NCI-H524 (cell line): ENCODE measurements around the gene LLCFC1.
A peak's percentile ranks its signal among the peaks of the same experiment; 100 is the strongest.
"Not testable (repeated sequence)": the region's sequence is repeated elsewhere in the genome, so short reads cannot be mapped to it uniquely, and the experiment has no call there.

Experiments used
- DNase-seq, 2 experiments: peaks; one replicate each; lab custom pipeline; 2025; lab: John Stamatoyannopoulos, UW

LLCFC1 gene

DNA sequence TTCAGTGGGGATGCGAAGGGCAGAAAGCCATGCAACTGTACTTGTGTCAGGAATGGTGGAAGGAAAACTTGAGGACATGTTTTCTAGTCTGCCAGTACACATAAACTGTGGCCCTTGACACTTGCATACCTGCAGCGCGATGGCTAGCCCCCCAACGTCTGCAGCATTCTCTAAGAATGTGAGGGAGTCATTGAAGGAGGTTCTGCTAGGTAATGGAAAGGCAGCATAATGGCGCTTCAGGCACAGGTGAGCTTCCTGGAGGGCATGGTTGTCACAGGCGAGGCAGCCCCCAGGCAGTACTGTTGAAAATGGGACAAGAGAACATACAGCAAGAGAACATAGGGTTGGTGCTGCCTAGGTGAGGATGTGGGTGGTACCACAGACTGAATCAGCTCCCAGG, 3.5 kb downstream of the LLCFC1 start:
- no peak for DNase-seq

DNA sequence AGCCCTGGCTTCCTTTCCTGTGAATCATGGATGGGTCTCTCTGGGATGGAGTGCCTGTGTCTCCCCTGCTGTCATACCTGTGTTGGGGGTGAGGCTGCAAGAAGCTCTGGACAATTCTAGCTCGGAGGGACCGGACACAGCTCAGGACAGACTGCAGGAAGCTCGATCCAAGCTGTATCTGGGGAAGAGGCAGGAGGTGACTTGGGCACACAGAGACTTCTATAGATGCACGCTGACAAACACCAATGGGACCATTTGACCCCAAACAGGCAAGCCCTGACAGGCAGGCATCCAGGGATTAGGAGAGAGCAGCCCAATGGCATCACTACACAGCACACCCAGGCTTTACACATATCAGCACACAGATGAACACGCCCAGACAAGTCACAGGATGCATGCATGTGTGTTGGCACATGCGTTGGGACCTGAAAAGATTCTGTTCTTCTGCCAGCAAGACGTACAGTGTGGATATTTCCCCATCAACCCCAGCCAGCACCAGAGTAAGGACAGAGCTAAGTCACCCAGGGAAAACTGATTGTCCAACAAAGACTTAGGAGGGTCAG, 4.5 kb downstream of the LLCFC1 start:
- DNase-seq = no peak

DNA sequence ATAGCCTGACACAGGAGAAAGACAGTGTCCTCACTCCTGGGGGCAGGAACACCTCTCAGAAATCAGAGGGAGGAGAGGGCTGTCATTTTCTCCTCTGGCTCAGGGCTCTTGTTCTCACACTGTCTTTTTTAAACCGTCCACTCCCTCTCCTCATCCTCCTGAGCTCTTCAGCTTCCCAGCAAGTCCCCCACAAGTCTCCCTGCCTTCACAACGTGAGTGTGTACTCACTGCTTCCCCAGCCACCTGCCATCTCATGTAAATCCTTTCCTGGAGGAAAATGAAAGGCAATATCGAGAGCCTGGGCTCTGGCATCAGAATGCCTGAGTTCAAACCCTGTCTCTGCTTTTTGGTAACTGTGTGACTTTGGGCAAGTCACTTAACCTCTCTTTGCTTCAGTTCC, 5.7 kb downstream of the LLCFC1 start:
- DNase-seq = no peak

DNA sequence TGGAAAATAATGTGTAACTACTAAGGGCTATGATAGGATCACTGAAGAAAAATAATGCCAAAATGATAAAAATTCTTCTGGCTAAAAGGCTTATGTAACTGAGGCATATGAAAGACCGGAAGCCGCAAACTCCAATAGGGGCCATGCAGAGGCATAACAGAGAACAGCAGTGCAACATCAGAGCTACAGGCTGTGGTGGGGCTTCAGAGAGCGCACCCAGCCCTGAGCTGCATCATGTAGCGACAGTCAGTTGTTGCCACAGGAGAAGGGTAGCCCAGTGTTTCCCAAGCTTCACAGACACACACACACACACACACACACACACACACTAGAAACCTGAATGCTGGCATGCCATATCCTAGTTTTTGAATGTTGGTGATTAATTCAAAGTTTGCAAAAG, 9.3 kb downstream of the LLCFC1 start:
- DNase-seq = no peak

DNA sequence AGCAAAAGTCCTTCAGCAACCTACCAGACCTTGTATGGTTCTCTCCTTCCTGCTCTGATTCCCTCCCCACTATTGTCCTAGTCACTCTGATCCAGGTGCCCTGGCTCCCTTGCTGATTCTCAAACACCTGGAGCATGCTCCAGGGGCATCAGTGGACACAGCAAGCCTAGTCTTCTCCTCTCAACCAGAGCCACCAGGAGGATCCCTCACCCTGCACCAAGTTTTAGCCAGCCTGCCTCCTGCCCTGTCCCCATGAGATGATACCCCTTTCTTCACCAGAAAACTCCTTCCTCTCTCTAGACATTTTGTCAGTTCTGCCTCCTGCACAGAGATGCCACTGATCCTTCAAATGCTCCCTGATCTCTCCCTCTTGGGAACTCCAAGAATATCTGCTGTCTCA, 11.0 kb downstream of the LLCFC1 start:
- DNase-seq = no peak

DNA sequence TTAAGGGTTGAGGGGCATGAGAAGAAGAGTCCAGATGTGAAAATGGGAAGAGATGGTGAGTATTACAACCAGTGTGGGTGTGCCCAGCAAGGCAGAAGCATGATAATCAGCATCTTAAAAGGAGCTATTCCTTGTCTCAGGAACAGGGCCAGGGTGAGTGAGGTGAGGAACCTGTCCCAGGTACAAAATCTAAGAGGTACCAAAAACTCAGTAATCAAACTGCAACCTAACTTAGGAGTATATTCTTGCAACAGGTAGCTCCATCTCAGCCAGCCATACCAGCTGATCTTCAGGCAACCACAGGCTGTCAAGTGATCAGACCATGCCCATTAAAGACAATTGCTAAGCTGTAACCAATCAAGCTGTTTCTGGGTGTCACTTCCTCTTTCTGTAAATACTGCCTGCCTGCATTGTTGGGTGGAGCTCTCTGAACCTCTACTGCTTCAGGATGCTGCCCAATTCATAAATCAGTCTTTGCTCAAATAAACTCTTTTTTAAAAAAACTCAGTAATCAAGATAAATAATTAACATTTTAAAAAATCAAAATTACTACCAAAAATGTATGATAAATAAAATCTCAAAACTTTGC, 15.5 kb downstream of the LLCFC1 start:
- no peak for DNase-seq

DNA sequence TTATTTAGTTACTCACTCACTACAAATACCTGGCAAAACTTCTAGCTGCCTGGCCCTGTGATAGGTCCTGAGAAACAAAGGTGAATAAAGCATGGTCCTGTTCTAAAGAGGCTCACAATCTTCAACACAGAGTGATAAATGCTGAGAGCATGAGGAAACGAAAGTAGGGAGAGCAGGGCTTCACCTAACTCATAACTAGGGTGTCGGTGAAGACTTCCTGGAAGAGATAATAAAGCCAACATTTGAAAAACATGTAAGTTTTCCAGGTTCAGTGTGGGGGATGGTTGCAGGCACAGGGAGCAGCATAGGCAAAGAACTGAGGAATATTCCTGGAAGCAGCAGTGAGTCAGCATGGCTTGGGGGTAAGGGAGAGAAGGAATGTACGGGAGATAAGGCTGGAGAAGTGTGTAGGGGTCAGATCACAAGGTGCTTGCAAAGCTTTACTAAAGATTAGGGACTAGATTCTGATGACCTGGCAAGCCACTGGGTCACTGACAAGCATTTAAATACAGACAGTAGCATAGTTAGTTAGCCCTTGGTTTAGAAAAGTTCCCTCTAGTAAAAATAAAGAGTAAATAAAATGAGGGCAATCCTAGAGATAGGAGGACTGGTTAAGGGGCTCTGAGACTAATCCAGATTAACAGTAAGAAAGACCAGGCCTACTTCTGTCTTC, 17.8 kb downstream of the LLCFC1 start:
- DNase-seq = no peak

DNA sequence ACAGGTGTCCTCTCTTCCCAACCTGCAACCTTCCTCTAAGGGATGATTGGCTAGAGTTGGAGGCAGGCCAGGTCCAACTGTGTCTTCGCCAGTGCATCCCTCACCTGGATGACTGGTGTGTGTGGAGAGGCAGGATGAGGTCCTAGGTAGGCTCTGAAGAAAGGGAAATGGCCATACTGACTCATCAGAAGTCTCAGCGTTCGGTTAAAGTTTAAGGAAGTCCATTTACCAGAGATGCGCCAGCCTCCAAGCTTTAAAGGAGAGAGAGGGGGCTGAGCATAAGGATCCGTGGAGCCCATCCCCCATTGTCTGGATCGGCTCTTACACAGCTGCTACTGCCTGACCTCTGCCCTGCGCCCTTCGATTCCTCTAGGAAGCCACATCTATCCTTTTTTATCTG, 18.4 kb downstream of the LLCFC1 start:
- no peak for DNase-seq

DNA sequence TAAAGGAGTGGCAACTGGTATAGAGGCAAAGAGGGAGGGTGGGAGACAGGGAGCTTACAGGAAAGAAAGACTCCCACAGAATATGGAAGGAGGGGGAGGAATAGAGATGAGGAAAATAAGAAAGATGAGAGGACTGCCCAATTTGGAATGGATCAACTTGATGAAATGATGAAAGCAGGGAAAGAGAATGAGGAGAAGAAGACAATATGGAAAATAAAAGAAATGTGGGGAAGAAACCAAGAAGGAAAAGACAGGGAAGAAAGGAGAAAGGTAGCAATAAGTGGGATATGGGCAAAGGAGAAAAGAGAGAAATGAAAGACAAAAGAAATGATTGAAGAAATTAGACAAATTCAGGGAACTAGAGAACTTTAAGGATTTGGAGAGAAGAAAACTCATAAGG, 19.9 kb downstream of the LLCFC1 start:
- DNase-seq = no peak

DNA sequence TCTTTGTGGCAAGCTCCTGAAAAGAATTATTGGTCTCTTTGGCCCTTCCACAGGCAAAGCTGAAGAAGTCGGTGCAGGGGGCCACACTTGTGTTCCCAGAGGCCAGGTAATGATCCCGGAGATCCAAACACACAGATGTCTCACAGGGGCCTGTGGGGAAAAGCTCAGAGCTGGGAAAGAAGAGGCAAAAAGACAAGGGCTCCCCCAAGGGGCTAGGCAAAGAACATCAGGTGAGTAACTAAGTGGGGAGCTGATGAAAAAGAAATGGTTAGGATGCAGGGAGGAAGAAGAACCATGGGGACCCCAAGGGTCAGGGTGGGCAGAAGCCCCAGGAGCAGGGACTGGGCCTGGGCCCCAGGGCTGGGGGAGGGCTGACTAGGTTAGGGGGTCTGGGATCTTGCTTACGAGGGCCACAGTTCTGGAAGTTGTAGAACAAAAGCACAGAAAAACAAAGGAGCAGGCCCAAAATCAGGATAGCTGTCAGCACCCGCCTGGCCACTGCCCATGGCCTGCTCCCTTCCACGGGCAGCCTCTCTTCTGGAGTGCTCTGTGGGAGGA, 21.8 kb downstream of the LLCFC1 start:
- DNase-seq = no peak

DNA sequence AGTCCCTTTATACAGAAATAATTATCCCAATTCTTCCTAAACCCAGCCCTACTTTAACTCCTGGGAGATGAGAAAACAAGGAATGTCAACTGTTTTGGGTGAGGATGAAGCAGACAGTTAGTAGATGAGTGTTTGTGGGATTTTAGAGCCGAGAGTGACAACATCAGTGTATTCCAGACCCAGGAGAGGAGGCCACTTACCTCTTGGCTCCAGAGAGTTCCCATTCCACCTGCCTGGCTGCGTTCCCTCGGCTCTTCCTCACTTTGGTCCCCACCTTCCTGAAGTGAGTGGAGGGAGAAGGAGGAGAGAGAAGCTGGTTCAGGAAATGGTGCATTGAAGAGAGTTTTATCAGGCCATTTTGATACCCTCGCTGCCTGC, 22.3 kb downstream of the LLCFC1 start:
- DNase-seq = no peak

DNA sequence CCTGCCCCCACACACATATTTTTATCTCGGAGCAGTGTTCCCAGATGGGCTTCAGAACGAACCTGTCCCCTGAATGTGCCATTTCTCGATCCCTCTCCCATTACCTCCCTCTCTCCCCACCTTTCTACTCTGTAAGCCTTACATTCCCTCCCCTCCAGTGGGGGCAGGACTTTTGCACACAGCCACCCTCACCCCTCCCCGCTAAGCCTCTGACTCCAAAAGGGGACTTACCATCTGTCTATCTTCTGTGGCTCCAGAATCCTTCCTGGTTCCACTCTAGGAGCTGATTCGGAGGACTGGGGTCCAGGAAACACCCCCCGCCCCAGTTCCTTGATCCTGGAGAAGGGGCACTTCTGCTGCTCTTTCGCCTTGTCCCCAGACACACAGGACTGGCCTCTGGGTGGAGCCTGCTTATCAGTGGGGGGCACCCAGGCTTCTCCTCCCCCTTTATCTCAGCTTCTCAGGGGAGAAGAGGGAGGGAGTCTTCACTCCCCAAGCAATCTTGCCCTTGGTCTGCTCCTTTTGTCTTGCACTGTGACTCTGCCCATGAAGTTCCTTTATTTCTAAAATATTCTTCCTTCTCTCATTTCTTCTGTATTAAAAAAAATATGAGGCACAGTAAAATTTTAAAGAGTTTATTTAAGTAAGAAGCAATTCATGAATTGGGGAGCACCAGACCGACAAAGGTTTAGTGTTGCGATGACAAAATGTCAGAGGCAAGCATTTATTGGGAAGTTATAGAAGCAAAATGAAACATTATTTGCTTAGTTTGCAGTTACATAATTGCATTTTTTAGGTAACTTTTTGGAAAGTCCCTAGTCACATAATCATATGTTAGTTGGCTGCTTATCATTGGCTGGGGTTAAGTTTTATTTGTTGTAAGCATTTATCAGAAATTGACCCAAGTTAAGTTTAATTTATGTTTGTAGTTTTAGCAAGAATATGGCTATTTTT, 23.0 kb downstream of the LLCFC1 start, which contains the start of gene KEL:
Gene KEL (minus strand): TSS at position 391 of the 954 bp plus-strand sequence. CDS start 157 bp downstream, at position 234.
- peak; percentile 23 to 53 for DNase-seq

DNA sequence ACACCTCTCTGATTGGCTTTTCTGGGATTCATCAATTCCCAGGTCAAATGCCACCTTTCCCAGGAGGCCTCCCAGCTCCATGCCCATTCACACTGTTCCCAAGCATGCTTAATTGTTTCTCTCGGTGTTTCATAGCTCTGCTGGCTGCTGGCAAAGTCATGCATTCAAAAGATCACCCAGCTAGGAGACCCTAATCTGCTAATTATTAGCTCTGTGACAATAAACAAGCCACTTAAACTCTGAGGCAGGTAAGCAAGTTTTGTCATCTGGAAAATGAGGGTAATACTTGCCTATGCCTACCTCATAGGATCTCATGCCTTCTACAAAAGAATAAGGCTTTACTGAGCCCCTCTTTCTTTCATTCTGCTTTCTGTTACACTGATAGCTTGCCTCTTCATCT, 23.7 kb downstream of the LLCFC1 start:
- DNase-seq = no peak

DNA sequence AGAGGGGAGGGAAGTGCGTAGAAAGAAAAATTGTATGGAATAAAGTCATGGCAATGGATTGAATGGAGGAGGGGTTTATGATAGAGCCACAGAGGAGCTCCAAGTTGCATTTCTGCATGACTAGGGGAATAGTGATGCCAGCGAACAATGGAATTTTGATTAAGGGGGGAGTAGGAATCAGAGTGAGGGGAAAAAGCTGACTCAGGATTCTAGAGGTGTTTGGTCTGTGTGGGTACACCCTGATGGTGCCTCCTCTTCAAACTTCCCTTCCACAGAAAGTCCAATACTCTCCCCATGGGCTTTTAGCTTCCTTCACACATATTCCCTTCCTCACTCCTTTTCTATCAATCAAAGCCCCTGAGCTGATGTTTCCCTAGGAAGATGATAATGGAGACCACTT, 24.7 kb downstream of the LLCFC1 start:
- no peak for DNase-seq

DNA sequence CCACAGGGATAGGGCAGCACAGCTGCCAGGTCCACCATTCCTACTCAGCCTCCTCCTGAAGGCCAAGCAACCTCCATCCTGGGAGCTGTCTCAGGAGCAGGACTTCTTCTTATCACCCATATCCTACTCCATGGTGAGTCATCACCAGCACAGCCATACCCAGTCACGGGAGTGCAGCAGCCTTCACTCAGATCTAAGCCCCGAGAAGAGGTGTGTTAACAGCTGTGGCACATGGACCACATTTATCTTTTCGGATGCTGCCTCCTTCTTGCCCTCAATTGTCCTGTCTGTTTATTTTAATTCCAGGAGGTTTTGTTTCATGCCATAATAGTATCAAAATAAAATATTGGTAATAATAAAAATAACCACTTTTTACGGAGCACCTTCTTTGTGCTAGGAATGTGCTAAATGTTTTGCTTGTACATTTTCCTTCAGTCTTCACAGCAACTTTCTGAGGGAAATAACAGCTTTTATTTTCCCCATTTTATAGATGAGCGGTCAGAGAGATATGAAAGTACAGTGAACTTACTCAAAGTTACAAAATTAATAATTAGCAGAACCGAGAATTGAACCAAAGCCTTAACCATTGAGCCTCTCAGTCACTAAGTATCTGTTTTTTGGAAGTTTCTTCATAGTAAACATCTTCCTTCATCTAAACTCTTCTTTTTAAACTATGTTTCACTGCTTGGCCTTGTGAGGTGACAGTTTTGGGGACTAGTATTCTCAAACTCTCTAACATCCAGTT, 25.4 kb downstream of the LLCFC1 start:
- no peak for DNase-seq

DNA sequence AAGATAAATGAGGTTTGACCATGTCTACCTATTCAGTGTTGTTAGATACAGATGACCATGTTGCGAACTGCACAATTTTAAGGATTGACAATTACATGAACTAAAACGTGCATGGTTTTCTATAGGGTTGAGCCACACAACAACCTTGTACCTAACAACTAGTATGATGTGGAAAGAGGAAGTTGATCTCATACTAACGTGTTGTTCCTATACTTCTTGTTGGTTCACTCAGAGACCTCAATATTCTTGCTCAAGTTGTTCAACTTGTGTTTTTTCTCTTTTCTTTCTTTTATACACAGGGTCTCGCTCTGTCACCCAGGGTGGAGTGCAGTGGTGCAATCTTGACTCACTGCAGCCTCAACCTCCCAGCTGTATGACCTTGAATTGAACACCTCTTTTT, 28.9 kb downstream of the LLCFC1 start:
- no peak for DNase-seq

DNA sequence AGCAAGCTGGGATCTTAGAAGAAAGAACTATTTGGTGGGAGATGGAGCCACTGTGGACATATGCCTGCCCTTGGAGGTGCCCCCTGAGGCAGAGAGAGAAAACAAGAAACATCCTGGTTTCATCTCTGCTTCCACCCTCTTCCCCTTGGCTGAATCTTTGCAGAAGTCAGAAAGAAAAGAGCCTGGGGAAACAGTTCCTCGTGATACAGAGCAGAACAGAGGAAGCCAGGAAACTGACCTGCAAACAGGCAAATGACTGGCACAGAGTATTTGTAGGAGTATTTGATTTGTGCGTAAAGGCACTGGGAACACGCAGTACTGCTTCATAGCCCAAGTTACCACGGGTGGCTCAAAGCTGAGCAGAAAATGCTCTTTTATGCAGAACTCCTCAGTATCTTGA, 29.9 kb downstream of the LLCFC1 start:
- DNase-seq = no peak

DNA sequence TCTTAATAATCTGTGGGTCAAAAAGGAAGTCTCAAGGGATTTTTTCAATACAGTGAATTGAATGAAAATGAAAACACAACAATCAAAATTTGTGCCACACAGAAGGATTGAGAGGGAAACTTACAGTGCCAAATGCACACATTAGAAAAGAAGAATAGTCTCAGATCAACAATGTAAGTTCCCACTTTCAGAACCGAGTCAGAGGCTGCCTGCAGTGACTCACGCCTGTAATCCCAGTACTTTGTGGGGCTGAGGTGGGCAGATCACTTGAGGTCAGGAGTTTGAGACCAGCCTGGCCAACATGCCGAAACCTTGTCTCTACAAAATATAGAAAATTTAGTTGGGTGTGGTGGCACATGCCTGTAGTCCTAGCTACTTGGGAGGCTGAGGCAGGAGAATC, 35.3 kb downstream of the LLCFC1 start:
- no peak for DNase-seq

DNA sequence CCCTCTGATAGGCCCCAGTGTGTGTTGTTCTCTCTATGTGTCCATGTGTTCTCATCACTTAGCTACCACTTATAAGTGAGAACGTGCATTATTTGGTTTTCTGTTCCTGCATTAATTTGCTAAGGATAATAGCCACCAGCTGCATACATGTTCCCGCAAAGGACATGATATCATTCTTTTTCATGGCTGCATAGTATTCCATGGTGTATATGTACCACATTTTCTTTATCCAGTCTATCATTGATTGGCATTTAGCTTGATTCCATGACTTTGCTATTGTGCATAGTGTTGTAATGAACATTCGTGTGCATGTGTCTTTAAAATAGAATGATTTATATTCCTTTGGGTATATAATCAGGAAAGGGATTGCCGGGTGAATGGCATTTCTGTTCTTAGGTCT, 39.1 kb downstream of the LLCFC1 start:
- not testable (repeated sequence) for DNase-seq

DNA sequence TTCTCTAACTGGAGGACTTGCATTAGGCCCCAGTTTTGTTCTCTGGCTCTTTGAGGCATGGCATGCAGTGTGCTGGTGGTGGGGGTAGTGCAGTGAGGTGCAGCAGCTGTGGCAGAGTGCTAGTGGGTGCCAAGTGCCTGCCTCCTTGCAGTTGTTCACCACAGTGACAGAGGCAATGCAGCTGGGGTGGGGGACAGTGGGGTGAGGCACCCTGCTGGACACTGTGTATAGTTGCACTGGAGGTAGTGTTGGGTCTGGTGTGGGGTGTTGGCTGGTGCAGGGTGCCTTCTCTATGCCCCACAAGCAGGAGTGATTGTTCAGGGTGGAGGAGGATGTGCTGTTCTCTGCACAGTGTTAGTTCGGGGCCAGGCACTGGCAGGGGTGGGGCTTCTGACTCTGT, 44.5 kb downstream of the LLCFC1 start:
- no peak for DNase-seq

DNA sequence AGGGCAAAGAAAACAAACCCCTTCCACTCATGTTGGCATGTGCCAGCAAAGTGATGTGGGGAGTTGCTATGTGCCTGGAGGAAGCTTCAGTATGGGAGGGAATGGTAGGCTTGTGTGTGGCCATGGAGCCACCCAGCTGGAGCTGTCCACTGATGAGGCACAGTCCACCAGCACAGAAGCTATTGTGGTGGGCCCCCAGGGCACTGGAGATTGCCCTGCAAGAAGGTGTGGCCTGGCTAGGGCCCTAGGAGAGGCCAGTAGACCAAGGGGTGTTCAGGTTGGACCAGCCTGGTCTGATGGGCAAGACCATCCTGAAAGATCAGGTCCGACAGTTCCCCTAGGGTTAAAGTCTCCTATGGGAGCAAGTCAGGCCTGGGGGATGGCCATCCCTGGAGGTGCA, 45.0 kb downstream of the LLCFC1 start:
- DNase-seq = no peak
